Rectal smooth muscle tissue (tissue), 1 donor: ENCODE results near the gene NAV3.
"Not testable (repeated sequence)": the region's sequence is repeated elsewhere in the genome, so short reads cannot be mapped to it uniquely, and the experiment has no call there.

Experiments
- H3K27ac ChIP-seq: one replicate; pipeline ENCODE4 v1.7.0; 2013; ENCODE audit warnings: low read depth, low read length, inconsistent platforms
- H3K27me3 ChIP-seq: one replicate; pipeline ENCODE4 v1.7.0; 2013; ENCODE audit warnings: low read length; ENCODE audit not compliant: control insufficient read depth, insufficient read depth
- H3K36me3 ChIP-seq: one replicate; pipeline ENCODE4 v1.7.0; 2013; ENCODE audit warnings: low read length; ENCODE audit not compliant: control insufficient read depth, insufficient read depth
- H3K4me1 ChIP-seq: one replicate; pipeline ENCODE4 v1.7.0; 2013; ENCODE audit warnings: low read length; ENCODE audit not compliant: control insufficient read depth, insufficient read depth
- H3K4me3 ChIP-seq: one replicate; pipeline ENCODE4 v1.7.0; 2013; ENCODE audit warnings: low read length
- H3K9ac ChIP-seq: one replicate; pipeline ENCODE4 v1.7.0; 2013; ENCODE audit warnings: low read length

Gene NAV3

DNA sequence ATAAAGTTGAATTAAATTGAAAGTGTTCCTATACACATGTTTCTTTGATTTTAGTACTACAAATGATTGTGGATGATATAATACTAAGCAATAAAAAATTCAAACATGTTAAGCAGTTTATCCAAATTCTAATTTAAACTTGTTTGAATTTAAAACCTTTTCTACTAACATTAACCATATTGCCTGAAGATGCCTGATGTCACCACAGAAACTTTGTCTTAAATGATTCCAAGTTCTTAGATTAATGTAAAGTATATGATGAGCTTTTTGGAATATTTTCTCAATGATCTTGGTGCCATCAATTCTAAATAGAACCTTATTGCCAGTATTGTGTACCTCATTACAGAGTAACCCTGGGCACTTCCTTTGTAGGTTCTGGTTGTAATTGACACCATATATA is 259.6 kb downstream of the NAV3 start:
- no peaks in the 10 kb centered on the region for H3K36me3 ChIP-seq
- H3K9ac ChIP-seq = no peak overlapping the region
- H3K4me1 ChIP-seq = no peaks in the 10 kb centered on the region
- H3K27me3 ChIP-seq = no peaks in the 10 kb centered on the region
- no peak overlapping the region for H3K4me3 ChIP-seq
- H3K27ac ChIP-seq = no peak overlapping the region

DNA sequence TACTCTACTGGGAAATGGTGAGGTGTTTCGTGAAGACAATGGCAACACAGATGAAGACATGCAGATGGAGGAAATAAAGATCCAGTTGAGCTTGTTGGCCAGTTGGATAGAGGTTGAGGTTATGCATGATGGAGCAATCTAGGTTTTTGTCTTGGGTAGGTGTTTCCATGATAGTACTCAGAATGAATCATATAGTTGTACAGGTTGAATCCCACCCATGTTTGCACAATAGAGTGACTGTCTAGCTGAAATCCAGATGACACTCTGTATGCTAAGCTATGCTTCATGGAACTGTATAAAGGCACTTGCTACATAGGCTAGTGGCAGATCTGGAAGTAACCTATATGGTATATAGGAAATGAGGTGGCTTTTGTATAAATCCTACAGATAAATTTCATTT is 264.9 kb downstream of the NAV3 start:
- no peak overlapping the region for H3K9ac ChIP-seq
- no peak overlapping the region for H3K4me3 ChIP-seq
- H3K36me3 ChIP-seq = no peaks in the 10 kb centered on the region
- peaks cover 4% of the 10 kb centered on the region for H3K4me1 ChIP-seq
- no peak overlapping the region for H3K27ac ChIP-seq
- H3K27me3 ChIP-seq = no peaks in the 10 kb centered on the region

GRCh38 chr12:78096909-78097597 is 266.4 kb downstream of the NAV3 start:
- Histone ChIP-seq H3K4me1 (peaks cover 4% of the 10 kb centered on the region), H3K9ac (no peak overlapping the region), H3K27me3 (no peaks in the 10 kb centered on the region), H3K27ac (no peak overlapping the region), H3K36me3 (no peaks in the 10 kb centered on the region), H3K4me3 (no peak overlapping the region)

- Histone ChIP-seq H3K27ac (no peak overlapping the region), H3K27me3 (no peaks in the 10 kb centered on the region), H3K4me3 (no peak overlapping the region)
Measured at GRCh38 chr12:78099806-78100205, 269.1 kb downstream of the NAV3 start.

DNA sequence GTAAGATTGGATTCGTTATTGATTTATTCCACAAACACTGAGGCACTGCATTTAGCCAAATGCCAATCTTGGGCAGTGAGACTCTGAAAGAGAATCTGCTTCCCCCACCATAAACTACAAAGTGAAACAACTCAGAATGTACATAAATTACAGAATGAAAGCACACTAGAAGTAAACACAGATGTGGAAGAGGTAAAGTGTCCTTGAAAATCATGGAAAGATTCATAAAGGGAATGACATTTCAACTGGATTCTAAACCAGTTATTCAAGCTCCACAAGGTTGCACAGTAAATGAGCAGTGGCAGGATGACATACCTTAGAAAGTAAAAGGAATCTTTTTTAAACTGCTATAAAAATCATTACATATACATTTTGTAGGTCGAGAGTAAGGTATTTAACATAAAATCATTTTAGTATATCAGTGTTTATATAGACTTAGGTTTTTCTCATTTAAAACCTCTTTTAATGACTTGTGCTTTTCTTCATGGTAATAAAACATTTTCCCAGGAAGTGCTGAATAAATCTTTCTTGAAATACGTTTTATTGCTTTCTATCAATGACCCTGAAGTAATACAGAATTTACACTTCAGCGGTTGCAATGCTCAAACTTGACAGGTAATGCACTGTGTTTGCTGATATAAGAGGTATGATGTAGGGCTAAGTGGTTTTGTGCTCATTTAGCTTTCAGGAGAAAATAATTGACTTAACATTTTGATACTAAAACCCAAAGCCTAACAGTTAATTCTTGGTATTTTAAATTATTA is 270.6 kb downstream of the NAV3 start:
- Histone ChIP-seq H3K27ac (no peak overlapping the region), H3K27me3 (no peaks in the 10 kb centered on the region), H3K4me3 (no peak overlapping the region), H3K36me3 (no peaks in the 10 kb centered on the region), H3K4me1 (peaks cover 4% of the 10 kb centered on the region), H3K9ac (no peak overlapping the region)

More at GRCh38 chr12:78099806-78100205, 269.1 kb downstream of the NAV3 start:
- Histone ChIP-seq H3K9ac (no peak overlapping the region), H3K4me1 (peaks cover 4% of the 10 kb centered on the region), H3K36me3 (no peaks in the 10 kb centered on the region)

DNA sequence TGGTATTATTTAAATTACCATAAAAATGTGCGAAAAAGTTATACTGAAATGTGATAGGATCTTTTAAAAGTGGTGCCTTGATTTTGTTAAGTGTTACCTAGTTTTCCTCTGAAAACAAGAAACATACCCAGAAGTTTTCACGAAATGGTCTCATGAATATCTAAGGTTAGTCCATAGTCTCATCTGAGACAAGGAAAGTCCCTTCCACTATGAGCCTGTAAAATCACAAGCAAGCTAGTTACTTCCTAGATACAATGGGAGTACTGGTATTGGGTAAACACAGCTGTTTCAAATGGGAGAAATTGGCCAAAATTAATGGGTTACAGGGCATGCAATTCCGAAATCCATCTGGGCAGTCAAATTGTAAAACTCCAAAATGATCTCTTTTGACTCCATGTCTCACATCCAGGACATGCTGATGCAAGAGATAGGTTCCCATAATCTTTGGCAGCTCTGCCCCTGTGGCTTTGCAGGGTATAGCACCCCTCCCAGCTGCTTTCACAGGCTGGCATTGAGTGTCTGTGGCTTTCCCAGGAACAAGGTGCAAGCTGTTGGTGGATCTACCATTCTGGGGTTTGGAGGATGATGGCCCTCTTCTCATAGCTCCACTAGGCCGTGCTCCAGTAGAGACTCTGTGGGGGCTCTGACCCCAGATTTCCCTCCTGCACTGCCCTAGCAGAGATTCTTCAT is 271.4 kb downstream of the NAV3 start:
- H3K4me1 ChIP-seq = peaks cover 2% of the 10 kb centered on the region
- no peak overlapping the region for H3K27ac ChIP-seq
- H3K9ac ChIP-seq = no peak overlapping the region
- H3K27me3 ChIP-seq = no peaks in the 10 kb centered on the region
- no peaks in the 10 kb centered on the region for H3K36me3 ChIP-seq
- no peak overlapping the region for H3K4me3 ChIP-seq

DNA sequence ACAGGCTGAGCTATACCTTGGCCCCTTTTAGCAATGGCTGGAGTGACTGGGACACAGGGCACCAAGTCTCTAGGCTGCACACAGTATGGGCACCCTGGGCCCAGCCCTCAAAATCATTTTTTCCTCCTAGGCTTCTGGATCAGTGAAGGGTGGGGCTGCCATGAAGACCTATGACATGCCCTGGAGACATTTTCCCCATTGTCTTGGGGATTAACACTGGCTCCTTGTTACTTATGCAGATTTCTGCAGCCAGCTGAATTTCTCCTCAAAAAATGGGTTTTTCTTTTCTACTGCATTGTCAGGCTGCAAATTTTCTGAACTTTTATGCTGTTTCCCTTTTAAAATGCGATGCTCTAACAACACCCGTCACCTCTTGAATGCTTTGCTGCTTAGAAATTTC is 272.1 kb downstream of the NAV3 start:
- not testable (repeated sequence) for H3K36me3 ChIP-seq, H3K27ac ChIP-seq, H3K4me1 ChIP-seq, H3K9ac ChIP-seq, H3K27me3 ChIP-seq, H3K4me3 ChIP-seq

GRCh38 chr12:78115889-78116288 is 285.2 kb downstream of the NAV3 start:
- Histone ChIP-seq H3K27ac (no peak overlapping the region), H3K4me1 (no peaks in the 10 kb centered on the region), H3K4me3 (no peak overlapping the region), H3K36me3 (no peaks in the 10 kb centered on the region), H3K9ac (no peak overlapping the region), H3K27me3 (no peaks in the 10 kb centered on the region)

- Histone ChIP-seq H3K4me3 (no peak overlapping the region), H3K4me1 (no peaks in the 10 kb centered on the region), H3K27ac (no peak overlapping the region), H3K36me3 (no peaks in the 10 kb centered on the region), H3K9ac (no peak overlapping the region), H3K27me3 (no peaks in the 10 kb centered on the region)
Measured at GRCh38 chr12:78118036-78118435, 287.3 kb downstream of the NAV3 start.

- Histone ChIP-seq H3K4me1 (no peaks in the 10 kb centered on the region), H3K9ac (no peak overlapping the region), H3K27ac (no peak overlapping the region), H3K27me3 (no peaks in the 10 kb centered on the region), H3K4me3 (no peak overlapping the region), H3K36me3 (no peaks in the 10 kb centered on the region)
Measured at GRCh38 chr12:78118486-78118885, 287.8 kb downstream of the NAV3 start.

DNA sequence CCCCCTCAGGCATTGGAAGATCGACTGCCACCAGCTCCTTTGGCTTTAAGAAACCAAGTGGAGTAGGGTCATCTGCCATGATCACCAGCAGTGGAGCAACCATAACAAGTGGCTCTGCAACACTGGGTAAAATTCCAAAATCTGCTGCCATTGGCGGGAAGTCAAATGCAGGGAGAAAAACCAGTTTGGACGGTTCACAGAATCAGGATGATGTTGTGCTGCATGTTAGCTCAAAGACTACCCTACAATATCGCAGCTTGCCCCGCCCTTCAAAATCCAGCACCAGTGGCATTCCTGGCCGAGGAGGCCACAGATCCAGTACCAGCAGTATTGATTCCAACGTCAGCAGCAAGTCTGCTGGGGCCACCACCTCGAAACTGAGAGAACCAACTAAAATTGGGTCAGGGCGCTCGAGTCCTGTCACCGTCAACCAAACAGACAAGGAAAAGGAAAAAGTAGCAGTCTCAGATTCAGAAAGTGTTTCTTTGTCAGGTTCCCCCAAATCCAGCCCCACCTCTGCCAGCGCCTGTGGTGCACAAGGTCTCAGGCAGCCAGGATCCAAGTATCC is 288.7 kb downstream of the NAV3 start:
- Histone ChIP-seq H3K4me3 (no peak overlapping the region), H3K36me3 (no peaks in the 10 kb centered on the region), H3K27ac (no peak overlapping the region), H3K9ac (no peak overlapping the region), H3K27me3 (no peaks in the 10 kb centered on the region), H3K4me1 (no peaks in the 10 kb centered on the region)

- Histone ChIP-seq H3K36me3 (no peaks in the 10 kb centered on the region), H3K27me3 (no peaks in the 10 kb centered on the region), H3K4me3 (no peak overlapping the region), H3K4me1 (no peaks in the 10 kb centered on the region), H3K27ac (no peak overlapping the region), H3K9ac (no peak overlapping the region)
Measured at GRCh38 chr12:78120306-78120705, 289.6 kb downstream of the NAV3 start.
